SU-DHL-6 (cell line): ENCODE measurements around the gene CSNK2B.

Source experiments
- CTCF ChIP-seq: fragments of 200-600 bp; sonication (generic); IDR thresholded peaks from one replicate; pipeline ENCODE4 v1.5.1; 2017; ENCODE audit warnings: antibody characterized with exemption, mild to moderate bottlenecking, low read length, moderate library complexity; ENCODE audit not compliant: insufficient read depth, poor library complexity, severe bottlenecking
- EZH2phosphoT487 ChIP-seq: fragments of 200-600 bp; sonication (generic), shearing (Covaris generic); conservative IDR thresholded peaks from 2 replicates; pipeline ENCODE4 v1.6.1; 2018; ENCODE audit warnings: mild to moderate bottlenecking, antibody characterized with exemption, low read length, moderate library complexity, mixed read lengths

DNA sequence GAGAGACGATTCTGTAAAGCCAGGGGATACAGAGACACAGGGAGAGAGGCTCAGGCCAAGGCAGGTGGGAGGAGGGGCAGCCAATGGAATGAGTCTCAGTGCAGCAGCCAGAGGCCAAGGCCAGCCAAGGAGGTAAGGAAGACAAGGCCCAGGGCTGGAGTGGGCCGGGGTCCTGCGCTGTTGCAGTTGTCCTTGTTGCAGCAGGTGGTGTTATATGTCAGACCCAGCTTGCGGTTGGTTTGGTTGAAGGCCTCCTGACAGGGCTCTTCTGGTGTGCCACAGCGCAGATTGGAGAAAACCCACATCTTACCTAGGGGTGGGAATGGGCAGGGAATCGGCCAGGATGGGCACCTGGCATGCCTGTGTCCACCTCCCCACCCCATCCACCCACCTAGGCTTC lies 53.1 kb downstream of the CSNK2B start:
- no peak for TF ChIP-seq EZH2phosphoT487
- no peak for TF ChIP-seq CTCF
